Naive thymus-derived CD8-positive, alpha-beta T cell (primary cell): ENCODE data around the gene NDRG3. TPM values are rescaled to one million over a fixed set of nuclear protein-coding genes. Genes with fewer than 3 reads are reported as not detected.
A peak's percentile ranks its signal among the peaks of the same experiment; 100 is the strongest.

Source experiments
- ATAC-seq, 2 donors: fragments of 150-1000 bp; cut with Tn5 transposase in 1 of 2; sonication (Bioruptor Pico), chemical (Tn5 transposase) in 1 of 2; 1 replicate in 1 of 2; 2 replicates in 1 of 2; pipeline ENCODE4 v1.10.0; 2021; ENCODE audit warnings: mild to moderate bottlenecking in 2 of 2, moderate library complexity in 2 of 2
- POLR2A ChIA-PET: fragments of 350-600 bp; sonication (Branson Sonifier 250); formaldehyde crosslinking; loops from one replicate; lab custom pipeline; 2021; ENCODE audit warnings: antibody characterized with exemption; lab: Charles Lee
- DNase-seq, 10 donors: peaks; one replicate each; pipeline versions ENCODE4 v3.0.0 to v3.0.0-alpha.2; 2020 to 2022
- H3K27ac Mint-ChIP-seq, 10 donors: one replicate each; pipeline ENCODE4 v1.8.0; 2020 to 2022; ENCODE audit warnings: mild to moderate bottlenecking in 10 of 10, mixed read lengths in 10 of 10, moderate library complexity in 4 of 10, inconsistent platforms in 1 of 10
- H3K27me3 Mint-ChIP-seq, 5 donors: one replicate each; pipeline ENCODE4 v1.8.0; 2021 to 2022; ENCODE audit warnings: mixed read lengths in 5 of 5
- H3K36me3 Mint-ChIP-seq, 3 donors: one replicate each; pipeline ENCODE4 v1.8.0; 2020 to 2022; ENCODE audit warnings: mixed read lengths in 3 of 3, mild to moderate bottlenecking in 2 of 3, inconsistent platforms in 1 of 3
- H3K4me1 Mint-ChIP-seq, 4 donors: one replicate each; pipeline ENCODE4 v1.8.0; 2021 to 2022; ENCODE audit warnings: mixed read lengths in 4 of 4
- H3K4me3 Mint-ChIP-seq, 10 donors: one replicate each; pipeline ENCODE4 v1.8.0; 2020 to 2022; ENCODE audit warnings: mild to moderate bottlenecking in 10 of 10, mixed read lengths in 10 of 10, moderate library complexity in 6 of 10, inconsistent platforms in 1 of 10
- H3K9me3 Mint-ChIP-seq, 9 donors: one replicate each; pipeline ENCODE4 v1.8.0; 2020 to 2022; ENCODE audit warnings: mixed read lengths in 9 of 9, mild to moderate bottlenecking in 3 of 9, inconsistent platforms in 1 of 9, moderate library complexity in 1 of 9
- polyA plus RNA-seq, 3 donors: library from polyadenylated mRNA; unstranded; fragments of 300-500 nt; fragmentation: Illumina TruSeq; gene quantifications; one replicate each; pipeline ENCODE4 v1.2.3, GENCODE V29; 2021
- total RNA-seq, 8 experiments: library from RNA in 2 of 8; stranded (reverse) in 2 of 8; gene quantifications; one replicate each; pipeline ENCODE4 v1.2.3 and lab custom pipeline; 2021 to 2026

Gene NDRG3
- total and polyA plus RNA-seq, 5 experiments from 2014 or later, result 28.9 to 44.5 (median 40.0) TPM

DNA sequence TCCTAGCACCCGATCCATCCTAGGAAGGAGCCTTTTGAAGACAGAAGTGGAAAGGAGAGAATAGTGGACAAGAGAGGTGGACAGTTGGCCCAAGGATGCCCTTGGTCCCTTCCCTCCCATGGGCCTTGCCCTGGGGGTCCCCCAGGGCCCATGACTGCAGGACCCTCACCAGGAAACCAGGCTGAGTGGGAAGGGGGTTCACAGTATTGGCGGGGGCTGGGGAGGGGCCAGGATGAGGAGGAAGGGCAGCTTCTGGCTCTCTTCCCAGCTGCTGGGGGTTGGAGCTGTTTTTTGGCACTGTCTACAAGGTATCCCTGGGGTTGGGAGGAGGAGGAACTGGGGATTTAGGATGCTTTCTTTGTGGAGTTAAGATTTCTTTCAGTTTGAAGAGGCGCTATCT lies 31.7 kb upstream of the NDRG3 start:
- H3K4me1 Mint-ChIP-seq, result peaks cover 15 to 22% (median 18%) of the 10 kb centered on the region in 4 donors

DNA sequence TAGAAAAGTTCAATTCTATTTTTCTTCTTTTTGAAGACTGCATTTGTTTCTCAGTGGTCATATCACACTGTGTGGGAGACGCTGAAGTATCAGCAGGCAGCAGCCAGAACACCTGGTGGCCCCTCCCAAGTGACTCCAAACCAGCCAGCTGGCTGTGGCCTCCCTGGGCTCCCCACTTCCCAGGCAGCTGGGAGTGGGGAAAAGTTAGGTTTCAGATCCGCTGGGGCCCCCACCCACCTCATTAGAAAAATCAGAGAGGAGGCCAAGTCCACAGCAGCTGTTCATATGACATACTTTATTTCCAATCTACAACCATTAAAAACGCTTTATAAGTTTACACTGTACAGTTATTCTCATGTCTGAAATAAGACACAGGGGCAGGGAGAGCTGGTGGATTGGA lies 31.3 kb upstream of the NDRG3 start:
- ATAC-seq (no peak), DNase-seq (no peak)
- Mint-ChIP-seq H3K36me3 (no peaks in the 10 kb centered on the region), H3K9me3 (no peaks in the 10 kb centered on the region), H3K27me3 (peaks cover 0 to 6% (median 0%) of the 10 kb centered on the region in 5 donors), H3K4me3 (no peak overlapping the region), H3K27ac (no peak overlapping the region), H3K4me1 (peaks cover 16 to 26% (median 20%) of the 10 kb centered on the region in 4 donors)
- POLR2A ChIA-PET, result no interaction called here

More for the DNA sequence above, 31.7 kb upstream of the NDRG3 start:
- Mint-ChIP-seq H3K36me3 (no peaks in the 10 kb centered on the region), H3K9me3 (no peaks in the 10 kb centered on the region), H3K27ac (no peak overlapping the region), H3K4me3 (no peak overlapping the region), H3K27me3 (peaks cover 0 to 6% (median 0%) of the 10 kb centered on the region in 5 donors)
- ATAC-seq (no peak), DNase-seq (no peak)
- POLR2A ChIA-PET, result no interaction called here

DNA sequence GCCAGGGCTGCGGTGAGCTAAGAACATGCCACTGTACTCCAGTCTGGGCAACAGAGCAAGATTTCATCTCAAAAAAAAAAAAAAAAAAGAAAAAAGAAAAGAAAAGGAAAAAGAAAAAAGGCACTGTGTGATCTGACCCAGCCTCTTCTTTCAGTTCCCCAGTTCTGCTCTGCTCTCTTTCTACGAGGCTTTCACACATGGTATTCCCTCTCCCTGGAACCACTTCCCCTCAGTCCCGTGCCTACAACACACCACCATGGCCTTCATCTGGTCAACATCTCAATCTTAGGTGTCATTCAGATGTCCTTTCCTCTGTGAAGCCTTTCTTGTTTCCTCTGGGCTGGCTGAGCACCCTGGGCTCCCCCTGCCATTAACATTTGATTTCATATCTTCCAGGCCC lies 29.9 kb upstream of the NDRG3 start:
- Mint-ChIP-seq H3K36me3 (peaks cover 0 to 1% (median under 1%) of the 10 kb centered on the region in 3 donors), H3K4me3 (peak overlapping the region in 5 of 10 donors; percentile 2 to 68 (median 37)), H3K4me1 (peaks cover 16 to 37% (median 24%) of the 10 kb centered on the region in 4 donors), H3K27ac (peak overlapping the region in 4 of 10 donors; percentile 31 to 83 (median 58)), H3K27me3 (peaks cover 0 to 6% (median 0%) of the 10 kb centered on the region in 5 donors), H3K9me3 (no peaks in the 10 kb centered on the region)
- ATAC-seq (no peak), DNase-seq (no peak)
- POLR2A ChIA-PET, result interaction anchor here (0.7 kb wide), 1 partner anchor 791 kb away, joined by 3 read pairs; no protein-coding TSS in a partner anchor

GRCh38 chr20:36775196-36775595 lies 29.3 kb upstream of the NDRG3 start:
- peaks cover 0 to 6% (median 0%) of the 10 kb centered on the region in 5 donors for H3K27me3 Mint-ChIP-seq
- POLR2A ChIA-PET, result no interaction called here
- DNase-seq (no peak), ATAC-seq (no peak)
- H3K4me3 Mint-ChIP-seq, result peak overlapping the region; percentile 43 to 100 (median 96)
- H3K9me3 Mint-ChIP-seq, result no peaks in the 10 kb centered on the region
- peaks cover 0 to 4% (median 3%) of the 10 kb centered on the region in 3 donors for H3K36me3 Mint-ChIP-seq
- peak overlapping the region in 8 of 10 donors; percentile 35 to 86 (median 75) for H3K27ac Mint-ChIP-seq
- H3K4me1 Mint-ChIP-seq, result peaks cover 16 to 40% (median 24%) of the 10 kb centered on the region in 4 donors

DNA sequence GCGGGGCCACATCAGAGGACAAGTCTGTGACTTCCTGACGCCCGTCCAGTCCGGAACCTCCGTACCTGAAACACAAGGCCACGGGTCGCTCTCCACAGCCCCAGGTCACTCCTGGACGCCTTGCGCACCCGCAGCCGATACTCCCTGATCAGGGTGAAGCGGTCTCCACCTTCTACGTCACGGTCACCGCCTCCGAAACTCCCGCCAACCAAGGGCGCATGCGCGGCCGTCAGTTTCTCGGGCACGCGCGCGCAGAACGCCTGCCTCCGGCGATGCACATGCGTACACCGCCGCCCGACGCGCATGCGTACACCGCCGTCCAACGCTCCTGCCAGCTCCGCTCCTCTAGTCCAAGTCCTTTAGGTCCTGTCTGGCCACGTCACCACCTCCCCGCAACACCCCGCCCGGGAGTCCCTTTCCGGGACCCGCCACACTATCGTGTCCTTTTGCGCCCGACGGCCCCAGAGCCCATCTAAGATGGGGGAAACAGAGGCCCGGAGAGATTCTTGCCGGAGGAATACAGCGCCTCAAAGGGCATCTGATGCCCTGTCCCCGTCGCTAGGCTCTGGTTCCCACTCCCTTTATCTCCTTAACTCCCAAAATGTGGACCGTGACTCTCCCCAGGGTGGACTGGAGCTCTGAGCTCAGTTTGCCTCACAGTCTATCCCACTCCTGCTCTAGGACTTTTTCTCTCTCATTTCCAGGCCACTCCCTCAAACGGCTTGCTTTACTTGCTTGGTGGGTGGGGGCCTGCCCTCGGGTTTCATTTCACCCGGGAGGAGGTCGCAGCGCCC lies 27.9 kb upstream of the NDRG3 start, which contains the start of gene DSN1:
Gene DSN1 (minus strand): TSS at position 167 of the 794 bp plus-strand sequence. CDS start 2,305 bp downstream, outside the sequence.
- Mint-ChIP-seq H3K36me3 (peaks cover 0 to 4% (median 3%) of the 10 kb centered on the region in 3 donors), H3K4me1 (peaks cover 16 to 40% (median 24%) of the 10 kb centered on the region in 4 donors), H3K27ac (peak within 1 kb of the TSS; percentile 96 to 100 (median 98)), H3K9me3 (no peaks in the 10 kb centered on the region), H3K4me3 (peak within 1 kb of the TSS; percentile 86 to 100 (median 99)), H3K27me3 (peaks cover 0 to 6% (median 0%) of the 10 kb centered on the region in 5 donors)
- POLR2A ChIA-PET, result interaction anchor here (0.6 to 2.1 kb wide), 11 partner anchors 28 to 214 kb away, joined by 3 to 9 read pairs (median 3); partner anchors contain the start of genes NDRG3, RAB5IF and SLA2
- DNase-seq (peak; percentile 94 to 100 (median 98)), ATAC-seq (peak; percentile 76 to 85)

GRCh38 chr20:36773107-36773596 lies 27.3 kb upstream of the NDRG3 start:
- no peaks in the 10 kb centered on the region for H3K9me3 Mint-ChIP-seq
- ATAC-seq, result no peak
- peak overlapping the region; percentile 31 to 100 (median 98) for H3K27ac Mint-ChIP-seq
- peaks cover 0 to 6% (median 0%) of the 10 kb centered on the region in 5 donors for H3K27me3 Mint-ChIP-seq
- H3K4me1 Mint-ChIP-seq, result peaks cover 16 to 40% (median 24%) of the 10 kb centered on the region in 4 donors
- POLR2A ChIA-PET, result interaction anchor here (0.8 to 2.1 kb wide), 9 partner anchors 27 to 213 kb away, joined by 3 to 9 read pairs (median 3); partner anchors contain the start of genes NDRG3, RAB5IF and SLA2
- peak overlapping the region; percentile 86 to 100 (median 99) for H3K4me3 Mint-ChIP-seq
- H3K36me3 Mint-ChIP-seq, result peaks cover 0 to 4% (median 3%) of the 10 kb centered on the region in 3 donors
- no peak for DNase-seq

DNA sequence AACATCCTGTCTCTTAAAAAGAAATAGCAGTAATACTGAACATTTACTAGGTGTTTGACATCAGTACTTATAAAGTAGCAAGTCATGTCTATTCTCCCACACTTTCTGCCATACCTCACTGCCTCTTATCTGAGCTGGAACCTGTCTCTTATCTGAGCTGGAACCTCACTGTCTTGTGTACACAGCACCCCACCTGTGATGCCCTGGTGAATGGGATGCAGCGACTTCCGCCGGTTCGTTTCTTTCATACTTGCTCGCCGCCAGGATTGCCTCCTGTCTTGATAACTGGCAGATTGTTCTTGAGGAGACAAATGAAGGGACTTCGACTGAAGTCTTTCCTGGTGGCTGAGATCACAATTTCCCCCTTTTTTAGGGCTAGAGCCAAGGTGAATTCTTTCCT lies 24.8 kb upstream of the NDRG3 start:
- H3K4me1 Mint-ChIP-seq, result peaks cover 14 to 40% (median 24%) of the 10 kb centered on the region in 4 donors
- POLR2A ChIA-PET, result no interaction called here
- H3K27ac Mint-ChIP-seq, result peak overlapping the region in 2 of 10 donors; percentile 14 to 18
- peaks cover 0 to 20% (median 3%) of the 10 kb centered on the region in 3 donors for H3K36me3 Mint-ChIP-seq
- H3K27me3 Mint-ChIP-seq, result peaks cover 0 to 6% (median 0%) of the 10 kb centered on the region in 5 donors
- ATAC-seq (no peak), DNase-seq (no peak)
- peak overlapping the region in 1 of 10 donors; percentile 18 for H3K4me3 Mint-ChIP-seq
- H3K9me3 Mint-ChIP-seq, result no peaks in the 10 kb centered on the region

DNA sequence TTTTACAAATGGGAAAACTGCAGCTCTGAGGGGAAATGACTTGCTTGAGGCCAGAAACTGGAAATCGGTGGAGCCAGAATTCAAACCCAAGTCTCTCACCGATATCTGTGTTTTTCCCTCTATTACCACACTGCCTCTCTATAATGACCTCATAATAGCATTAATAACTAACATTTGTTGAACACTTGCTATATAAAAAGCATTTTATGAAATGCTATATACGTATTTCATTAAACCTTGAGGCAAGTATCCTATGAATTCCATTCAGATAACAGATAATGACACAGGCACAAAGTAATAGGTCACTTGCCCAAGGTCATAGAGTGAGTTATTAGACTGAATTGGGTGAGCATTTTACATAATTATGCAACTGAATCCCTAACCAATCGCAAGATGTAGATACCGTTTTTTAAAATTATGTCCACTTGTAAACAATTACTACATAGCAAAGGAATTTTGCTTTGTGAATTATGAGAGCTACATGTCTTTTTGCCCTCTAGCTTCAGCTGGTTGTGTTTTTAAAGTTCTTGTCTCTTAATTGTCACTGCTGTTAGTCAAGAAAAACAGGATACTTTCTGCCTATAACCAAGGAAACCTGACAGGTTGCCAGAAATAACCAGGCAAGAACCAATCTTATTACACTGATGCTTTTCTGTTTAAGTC lies 23.0 kb upstream of the NDRG3 start:
- no peak for ATAC-seq
- Mint-ChIP-seq H3K36me3 (peaks cover 0 to 31% (median 3%) of the 10 kb centered on the region in 3 donors), H3K4me3 (no peak overlapping the region), H3K4me1 (peaks cover 10 to 31% (median 16%) of the 10 kb centered on the region in 4 donors), H3K27ac (peak overlapping the region in 1 of 10 donors; percentile 38), H3K9me3 (no peaks in the 10 kb centered on the region), H3K27me3 (peaks cover 0 to 3% (median 0%) of the 10 kb centered on the region in 5 donors)
- POLR2A ChIA-PET, result interaction anchor here (0.6 kb wide), 1 partner anchor 16 kb away, joined by 3 read pairs; no protein-coding TSS in a partner anchor
- no peak for DNase-seq

DNA sequence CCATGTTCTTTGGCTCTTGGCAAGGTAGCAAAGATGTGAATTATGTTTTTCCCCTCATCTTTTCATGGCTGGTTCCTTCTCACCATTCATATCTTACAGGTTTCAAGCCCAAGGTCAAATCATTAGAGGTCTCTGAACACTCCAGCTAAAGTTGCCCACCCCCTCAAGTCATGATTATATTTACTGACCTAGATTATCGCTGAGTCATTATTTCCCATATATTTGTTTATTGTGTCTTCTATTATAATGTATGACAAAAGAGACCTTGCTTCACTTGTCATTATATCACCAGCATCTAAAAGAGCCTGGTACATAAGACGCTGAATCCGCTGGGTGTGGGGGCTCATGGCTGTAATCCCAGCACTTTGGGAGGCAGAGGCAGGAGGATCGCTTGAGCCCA lies 15.2 kb upstream of the NDRG3 start:
- Mint-ChIP-seq H3K9me3 (no peaks in the 10 kb centered on the region), H3K4me3 (no peak overlapping the region), H3K36me3 (peaks cover 4 to 37% (median 5%) of the 10 kb centered on the region in 3 donors), H3K27me3 (no peaks in the 10 kb centered on the region), H3K27ac (no peak overlapping the region), H3K4me1 (peaks cover 0 to 17% (median 0%) of the 10 kb centered on the region in 4 donors)
- POLR2A ChIA-PET, result interaction anchor here (0.7 kb wide), 1 partner anchor 30 kb away, joined by 6 read pairs; no protein-coding TSS in a partner anchor
- DNase-seq (no peak), ATAC-seq (no peak)

- ATAC-seq, result no peak
- no peaks in the 10 kb centered on the region for H3K27me3 Mint-ChIP-seq
- H3K4me1 Mint-ChIP-seq, result peaks cover 0 to 18% (median 0%) of the 10 kb centered on the region in 4 donors
- H3K9me3 Mint-ChIP-seq, result no peaks in the 10 kb centered on the region
- H3K27ac Mint-ChIP-seq, result no peak overlapping the region
- H3K4me3 Mint-ChIP-seq, result no peak overlapping the region
- POLR2A ChIA-PET, result no interaction called here
- no peak for DNase-seq
- H3K36me3 Mint-ChIP-seq, result peaks cover 4 to 38% (median 6%) of the 10 kb centered on the region in 3 donors
These were observed 14.8 kb upstream of the NDRG3 start for GRCh38 chr20:36760647-36761046.

DNA sequence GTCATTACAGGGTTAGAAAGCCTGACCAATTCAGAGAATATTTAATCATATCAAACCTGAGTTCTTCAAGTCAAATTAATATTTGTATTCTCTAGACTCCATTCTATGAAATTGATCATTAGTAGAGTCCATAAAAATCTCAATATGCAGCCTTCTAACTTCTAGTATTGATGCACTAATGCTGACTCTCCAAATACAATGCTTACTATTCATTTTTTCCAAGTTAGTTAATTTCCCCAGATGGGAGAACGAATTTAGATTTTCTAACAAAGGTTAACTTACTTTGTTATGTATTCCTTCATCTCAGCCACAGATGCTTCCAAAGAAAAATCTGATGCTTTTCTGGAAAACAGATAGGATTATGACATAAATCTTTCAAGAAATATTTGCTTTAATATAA lies 12.4 kb upstream of the NDRG3 start:
- Mint-ChIP-seq H3K36me3 (peaks cover 4 to 45% (median 6%) of the 10 kb centered on the region in 3 donors), H3K9me3 (no peaks in the 10 kb centered on the region), H3K4me3 (no peak overlapping the region), H3K27ac (peak overlapping the region in 1 of 10 donors; percentile 89), H3K27me3 (no peaks in the 10 kb centered on the region), H3K4me1 (peaks cover 0 to 23% (median 0%) of the 10 kb centered on the region in 4 donors)
- POLR2A ChIA-PET, result no interaction called here
- DNase-seq, result no peak
- no peak for ATAC-seq

DNA sequence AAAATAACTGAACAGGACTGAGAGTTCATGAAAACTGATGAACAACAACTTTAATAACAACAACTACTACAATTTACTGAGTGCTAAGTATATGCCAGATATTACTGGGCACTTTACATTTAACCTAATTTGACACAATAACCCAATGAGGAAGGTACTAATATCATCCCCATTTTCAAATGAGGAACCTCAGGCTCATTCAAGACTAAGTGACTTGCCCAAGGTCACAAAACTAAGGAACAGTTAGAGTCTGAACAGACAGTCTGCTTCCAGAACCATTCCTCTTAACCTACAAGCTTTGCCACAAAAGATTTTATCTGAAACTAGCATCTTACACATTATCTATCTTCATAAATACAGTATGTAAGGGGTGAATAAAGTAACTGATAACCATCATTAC lies 10.6 kb upstream of the NDRG3 start:
- DNase-seq (no peak), ATAC-seq (no peak)
- POLR2A ChIA-PET, result no interaction called here
- H3K9me3 Mint-ChIP-seq, result no peaks in the 10 kb centered on the region
- peak overlapping the region in 1 of 10 donors; percentile 46 for H3K27ac Mint-ChIP-seq
- H3K4me3 Mint-ChIP-seq, result no peak overlapping the region
- H3K4me1 Mint-ChIP-seq, result peaks cover 0 to 23% (median 0%) of the 10 kb centered on the region in 4 donors
- H3K36me3 Mint-ChIP-seq, result peaks cover 4 to 58% (median 18%) of the 10 kb centered on the region in 3 donors
- no peaks in the 10 kb centered on the region for H3K27me3 Mint-ChIP-seq
